GM21528 (cell line): ENCODE measurements around the gene HYOU1.
"Not testable (repeated sequence)": the region's sequence is repeated elsewhere in the genome, so short reads cannot be mapped to it uniquely, and the experiment has no call there.

Experiments used
- ATAC-seq: cut with Tn5 transposase; IDR thresholded peaks from one replicate; pipeline ENCODE4 v1.9.1; 2021; ENCODE audit warnings: mild to moderate bottlenecking, moderate library complexity; ENCODE audit not compliant: unreplicated experiment, low FRiP score

HYOU1 gene, protein sequence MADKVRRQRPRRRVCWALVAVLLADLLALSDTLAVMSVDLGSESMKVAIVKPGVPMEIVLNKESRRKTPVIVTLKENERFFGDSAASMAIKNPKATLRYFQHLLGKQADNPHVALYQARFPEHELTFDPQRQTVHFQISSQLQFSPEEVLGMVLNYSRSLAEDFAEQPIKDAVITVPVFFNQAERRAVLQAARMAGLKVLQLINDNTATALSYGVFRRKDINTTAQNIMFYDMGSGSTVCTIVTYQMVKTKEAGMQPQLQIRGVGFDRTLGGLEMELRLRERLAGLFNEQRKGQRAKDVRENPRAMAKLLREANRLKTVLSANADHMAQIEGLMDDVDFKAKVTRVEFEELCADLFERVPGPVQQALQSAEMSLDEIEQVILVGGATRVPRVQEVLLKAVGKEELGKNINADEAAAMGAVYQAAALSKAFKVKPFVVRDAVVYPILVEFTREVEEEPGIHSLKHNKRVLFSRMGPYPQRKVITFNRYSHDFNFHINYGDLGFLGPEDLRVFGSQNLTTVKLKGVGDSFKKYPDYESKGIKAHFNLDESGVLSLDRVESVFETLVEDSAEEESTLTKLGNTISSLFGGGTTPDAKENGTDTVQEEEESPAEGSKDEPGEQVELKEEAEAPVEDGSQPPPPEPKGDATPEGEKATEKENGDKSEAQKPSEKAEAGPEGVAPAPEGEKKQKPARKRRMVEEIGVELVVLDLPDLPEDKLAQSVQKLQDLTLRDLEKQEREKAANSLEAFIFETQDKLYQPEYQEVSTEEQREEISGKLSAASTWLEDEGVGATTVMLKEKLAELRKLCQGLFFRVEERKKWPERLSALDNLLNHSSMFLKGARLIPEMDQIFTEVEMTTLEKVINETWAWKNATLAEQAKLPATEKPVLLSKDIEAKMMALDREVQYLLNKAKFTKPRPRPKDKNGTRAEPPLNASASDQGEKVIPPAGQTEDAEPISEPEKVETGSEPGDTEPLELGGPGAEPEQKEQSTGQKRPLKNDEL

GRCh38 chr11:119057000-119057769, at the start of gene HYOU1:
TSS of gene HYOU1 (minus strand) at chr11:119057205. CDS start at chr11:119056160, 1,045 bp downstream.
- ATAC-seq = peak; percentile 90

GRCh38 chr11:119103793-119104192, 46.8 kb upstream of the HYOU1 start:
- ATAC-seq = no peak

DNA sequence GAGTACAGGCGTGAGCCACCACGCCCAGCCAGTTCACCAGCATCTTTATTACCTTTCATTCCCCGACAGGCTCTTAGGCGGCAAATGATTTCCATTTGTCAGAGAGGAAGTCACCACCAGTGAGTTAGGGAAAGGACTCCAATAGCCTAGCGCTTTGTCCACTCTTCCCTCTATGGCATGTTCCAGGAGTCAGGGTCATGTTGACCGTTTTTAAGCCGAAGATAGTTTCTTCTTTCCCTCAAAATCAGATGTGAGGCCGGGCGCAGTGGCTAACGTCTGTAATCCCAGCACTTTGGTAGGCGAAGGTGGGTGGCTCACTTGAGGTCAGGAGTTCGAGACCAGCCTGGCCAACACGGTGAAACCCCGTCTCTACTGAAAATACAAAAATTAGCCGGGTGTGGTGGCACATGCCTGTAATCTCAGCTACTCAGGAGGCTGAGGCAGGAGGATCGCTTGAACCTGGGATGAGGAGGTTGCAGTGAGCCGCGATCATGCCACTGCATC, 46.2 kb upstream of the HYOU1 start:
- not testable (repeated sequence) for ATAC-seq

DNA sequence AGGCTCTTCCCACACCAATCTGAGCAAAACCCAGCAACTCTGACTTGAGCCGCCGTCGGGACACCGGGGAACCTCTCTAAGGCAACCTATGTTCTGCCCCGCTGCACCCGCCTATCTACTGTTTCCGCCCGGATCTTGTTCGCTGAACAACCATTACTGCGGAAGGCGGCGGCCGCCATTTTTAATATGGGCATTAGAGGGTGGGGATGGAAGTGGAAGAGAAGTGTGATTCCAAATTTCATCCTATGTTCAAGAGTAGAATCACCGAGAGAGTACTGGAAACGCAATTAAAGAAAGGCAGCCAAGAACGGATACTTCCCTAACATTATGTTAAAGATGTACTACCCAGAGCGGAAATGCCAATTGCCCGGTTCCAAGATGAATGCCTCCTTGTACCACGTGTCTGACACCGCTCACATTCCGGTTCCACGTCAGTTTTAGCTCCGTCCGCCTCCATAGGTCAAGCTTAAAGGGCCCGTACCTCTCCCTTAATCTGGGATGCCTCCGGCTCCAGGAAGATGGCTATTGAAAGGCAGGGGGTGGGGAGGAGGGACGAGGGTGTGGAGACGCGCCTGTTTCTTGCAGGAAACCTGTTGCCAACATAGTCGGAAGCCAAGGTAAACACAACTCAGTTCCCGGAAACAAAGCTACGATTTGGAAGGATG, 44.9 kb upstream of the HYOU1 start, which contains the start of gene DPAGT1:
TSS of gene DPAGT1 (minus strand) at position 95 of the 665 bp plus-strand sequence. CDS start 198 bp downstream, outside the sequence.
- ATAC-seq = peak; percentile 75

DNA sequence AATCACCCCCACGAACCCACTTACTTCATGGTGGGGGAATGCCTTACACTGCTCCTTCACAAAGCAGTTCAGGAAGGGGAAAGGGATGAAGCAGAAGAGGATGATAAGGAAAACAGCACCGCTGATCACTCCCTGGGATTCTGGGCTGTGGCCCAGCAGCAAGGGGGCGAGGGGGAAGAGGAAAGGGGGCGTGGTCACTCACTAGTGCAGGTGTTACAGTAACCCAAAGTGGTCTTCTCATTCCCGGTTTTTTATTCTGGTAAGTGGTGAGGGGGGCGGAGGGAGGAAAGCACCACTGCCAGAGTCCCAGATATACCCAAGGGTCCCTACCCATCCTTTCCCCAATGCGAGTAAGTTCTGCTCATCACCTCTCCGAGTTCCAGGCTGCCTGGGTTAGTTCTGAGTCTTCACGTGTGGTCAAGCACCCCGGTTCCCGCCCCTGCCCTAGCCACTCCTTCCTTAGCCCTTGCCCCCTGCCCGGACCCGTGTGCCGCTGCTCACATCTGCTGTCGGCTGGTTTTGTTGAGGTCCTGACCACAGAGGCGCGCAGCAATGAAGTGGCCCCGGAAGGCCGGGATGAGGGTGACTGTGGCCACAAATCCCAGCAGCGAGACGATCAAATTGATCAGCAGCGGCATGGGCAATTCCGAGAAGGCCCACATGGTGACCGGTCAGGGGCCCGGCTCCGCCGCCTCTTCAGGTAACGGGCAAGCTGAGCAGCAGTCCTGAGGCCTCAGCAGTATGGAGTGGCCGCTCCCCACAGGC, 44.2 kb upstream of the HYOU1 start:
- ATAC-seq = peak; percentile 22

- no peak for ATAC-seq
Measured at GRCh38 chr11:119100246-119100970, 43.4 kb upstream of the HYOU1 start.

GRCh38 chr11:119099711-119100110, 42.7 kb upstream of the HYOU1 start:
- no peak for ATAC-seq

- peak; percentile 82 for ATAC-seq
Measured at GRCh38 chr11:119095066-119095880, 38.3 kb upstream of the HYOU1 start.

GRCh38 chr11:119094816-119095065, 37.7 kb upstream of the HYOU1 start:
- ATAC-seq = peak; percentile 35

GRCh38 chr11:119093942-119094815, 37.2 kb upstream of the HYOU1 start:
- peak; percentile 5 for ATAC-seq

DNA sequence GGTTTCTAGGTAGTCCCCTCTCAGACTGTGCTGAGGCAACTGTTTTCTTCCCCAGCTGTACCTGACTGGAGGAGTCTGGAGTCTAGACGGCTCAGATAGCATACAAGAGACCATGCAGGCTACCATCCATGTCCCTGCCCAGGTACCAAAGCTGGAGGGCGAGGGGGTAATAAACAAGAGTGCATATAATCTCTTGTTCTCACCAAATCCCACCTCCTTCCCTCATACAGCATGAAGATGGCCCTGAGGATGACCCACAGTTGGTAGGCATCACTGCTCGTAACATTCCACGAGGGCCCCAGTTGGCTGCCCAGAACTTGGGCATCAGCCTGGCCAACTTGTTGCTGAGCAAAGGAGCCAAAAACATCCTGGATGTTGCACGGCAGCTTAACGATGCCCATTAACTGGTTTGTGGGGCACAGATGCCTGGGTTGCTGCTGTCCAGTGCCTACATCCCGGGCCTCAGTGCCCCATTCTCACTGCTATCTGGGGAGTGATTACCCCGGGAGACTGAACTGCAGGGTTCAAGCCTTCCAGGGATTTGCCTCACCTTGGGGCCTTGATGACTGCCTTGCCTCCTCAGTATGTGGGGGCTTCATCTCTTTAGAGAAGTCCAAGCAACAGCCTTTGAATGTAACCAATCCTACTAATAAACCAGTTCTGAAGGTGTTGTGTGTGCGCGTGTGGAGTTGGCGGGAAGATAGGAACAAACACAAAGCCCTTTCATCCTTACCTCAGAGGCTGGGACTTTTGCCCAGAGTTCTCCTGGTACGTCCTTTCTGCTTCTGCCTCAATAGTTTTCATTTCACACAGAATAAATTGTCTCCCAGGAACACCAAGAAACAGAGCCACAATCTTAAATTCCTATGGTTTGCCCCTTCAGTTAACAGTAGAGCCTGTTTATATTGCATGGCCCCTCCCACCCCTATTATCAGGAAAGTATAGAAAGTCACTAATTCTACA, 36.2 kb upstream of the HYOU1 start:
- ATAC-seq = no peak

GRCh38 chr11:119091966-119092879, 35.2 kb upstream of the HYOU1 start:
- no peak for ATAC-seq

GRCh38 chr11:119091178-119091577, 34.2 kb upstream of the HYOU1 start:
- no peak for ATAC-seq

GRCh38 chr11:119089319-119089718, 32.3 kb upstream of the HYOU1 start:
- no peak for ATAC-seq

- ATAC-seq = no peak
Measured at GRCh38 chr11:119088406-119088805, 31.4 kb upstream of the HYOU1 start.
